Transverse colon (tissue), 4 donors: Measurements from ENCODE around the gene CREB5. TPM values are rescaled to one million over a fixed set of nuclear protein-coding genes. Genes with fewer than 3 reads are reported as not detected.

Source experiments
- DNase-seq: peaks from one replicate; pipeline ENCODE4 v3.0.0-alpha.2; 2019
- H3K27ac ChIP-seq, 4 donors: fragments of 200-600 bp; sonication (generic); 2 replicates each; pipeline ENCODE4 v1.5.1; 2016 to 2018; ENCODE audit warnings: inconsistent platforms in 4 of 4
- H3K27me3 ChIP-seq: fragments of 200-600 bp; sonication (generic); 2 replicates; pipeline ENCODE4 v1.5.1; 2017; ENCODE audit warnings: inconsistent platforms
- H3K36me3 ChIP-seq, 4 donors: fragments of 200-600 bp; sonication (generic); 2 replicates each; pipeline ENCODE4 v1.5.1; 2017 to 2019; ENCODE audit warnings: inconsistent platforms in 4 of 4
- H3K4me1 ChIP-seq, 4 donors: fragments of 200-600 bp; sonication (generic); 2 replicates each; pipeline ENCODE4 v1.5.1; 2017 to 2020; ENCODE audit warnings: inconsistent platforms in 4 of 4
- H3K4me3 ChIP-seq, 4 donors: fragments of 200-600 bp; sonication (generic); 1 replicate in 1 of 4; 2 replicates in 3 of 4; pipeline versions ENCODE4 v1.5.1 to v1.6.1; 2017 to 2019; ENCODE audit warnings: inconsistent platforms in 4 of 4
- H3K9me3 ChIP-seq, 2 donors: fragments of 200-600 bp; sonication (generic); 2 replicates each; pipeline ENCODE4 v1.5.1; 2017 to 2019; ENCODE audit warnings: inconsistent platforms in 2 of 2
- CTCF ChIP-seq, 5 experiments: fragments of 200-600 bp in 3 of 5; fragments of 450-650 bp in 2 of 5; sonication (generic) in 3 of 5; IDR thresholded peaks; 1 replicate in 2 of 5; 2 replicates in 3 of 5; pipeline ENCODE4 v1.5.1; 2016 to 2017; ENCODE audit warnings: antibody characterized with exemption in 5 of 5, inconsistent platforms in 3 of 5, mild to moderate bottlenecking in 2 of 5, moderate library complexity in 1 of 5
- EP300 ChIP-seq: sonication (generic); formaldehyde crosslinking; IDR thresholded peaks from one replicate; pipeline ENCODE4 v1.6.1; 2017; ENCODE audit warnings: antibody characterized with exemption, low read depth
- POLR2A ChIP-seq: fragments of 450-650 bp; IDR thresholded peaks from one replicate; pipeline ENCODE4 v1.6.1; 2016; ENCODE audit warnings: antibody characterized with exemption, mild to moderate bottlenecking, moderate library complexity
- POLR2AphosphoS5 ChIP-seq, 3 donors: sonication (generic); formaldehyde crosslinking; IDR thresholded peaks; one replicate each; pipeline ENCODE4 v1.6.1; 2016; ENCODE audit warnings: antibody characterized with exemption in 3 of 3
- WGBS, 2 donors: methylation state at CpG; one replicate each; pipeline ENCODE4 v1.1.5; 2018; ENCODE audit warnings: low coverage in 1 of 2; 5-methylcytosine and 5-hydroxymethylcytosine counted together
- in situ Hi-C, 4 donors: fragments of 200-750 bp; cut with MboI; loops; one replicate each; pipeline versions ENCODE4 v1.15.0 to v1.15.1; 2017; ENCODE audit warnings: low sequenced_read_pairs in 3 of 4, low pct_ligation_motif_present in 1 of 4, low pct_unique_long_range_greater_than_20kb in 1 of 4
- intact Hi-C: fragments of 100-400 bp; cut with DNase I; formaldehyde crosslinking; loops from one replicate; pipeline ENCODE4 v1.15.1; 2023; ENCODE audit warnings: low total_unique reads
- total RNA-seq, 4 donors: library from RNA; depleted of rRNA; stranded (reverse); fragments of >200 nt; gene quantifications; one replicate each; pipeline ENCODE4 v1.1.0, GENCODE V29; 2016

Gene CREB5
- total RNA-seq, 4 donors from 2014 or later: 3.0 to 12.2 (median 7.0) TPM

GRCh38 chr7:28747854-28748253, 335.5 kb downstream of the CREB5 start:
- no peak for TF ChIP-seq POLR2A
- TF ChIP-seq CTCF (IDR thresholded peaks at IDR 0.05): no peak
- TF ChIP-seq POLR2AphosphoS5 (IDR thresholded peaks at IDR 0.05): no peak
- no peak for TF ChIP-seq EP300
- no peaks in the 10 kb centered on the region for H3K36me3 ChIP-seq
- no peak for DNase-seq
- in situ Hi-C loops: no loop called here
- no peak overlapping the region for H3K4me3 ChIP-seq
- WGBS, 2 donors: 40 to 72% methylated on average over 1 to 3 of the region's 3 CpGs
- no peaks in the 10 kb centered on the region for H3K27me3 ChIP-seq
- intact Hi-C loops: no loop called here
- H3K9me3 ChIP-seq: no peaks in the 10 kb centered on the region
- H3K4me1 ChIP-seq: no peaks in the 10 kb centered on the region
- H3K27ac ChIP-seq: no peak overlapping the region

- Histone ChIP-seq H3K36me3 (no peaks in the 10 kb centered on the region), H3K27me3 (no peaks in the 10 kb centered on the region), H3K9me3 (no peaks in the 10 kb centered on the region), H3K4me1 (no peaks in the 10 kb centered on the region), H3K4me3 (no peak overlapping the region), H3K27ac (no peak overlapping the region)
- TF ChIP-seq CTCF (IDR thresholded peaks at IDR 0.05): no peak
- no peak for TF ChIP-seq POLR2A
- TF ChIP-seq POLR2AphosphoS5 (IDR thresholded peaks at IDR 0.05): no peak
- no peak for TF ChIP-seq EP300
- intact Hi-C loops (no loop called here), in situ Hi-C loops (no loop called here)
- 85 to 86% methylated on average over 4 of the region's 4 CpGs for WGBS, 2 donors
- DNase-seq: no peak
These were observed 336.0 kb downstream of the CREB5 start for GRCh38 chr7:28748346-28748745.

GRCh38 chr7:28748933-28749584, 336.7 kb downstream of the CREB5 start:
- H3K36me3 ChIP-seq: no peaks in the 10 kb centered on the region
- no peak overlapping the region for H3K27ac ChIP-seq
- no peak for DNase-seq
- intact Hi-C loops (no loop called here), in situ Hi-C loops (no loop called here)
- no peaks in the 10 kb centered on the region for H3K4me1 ChIP-seq
- 74 to 81% methylated on average over 5 of the region's 5 CpGs for WGBS, 2 donors
- H3K27me3 ChIP-seq: no peaks in the 10 kb centered on the region
- H3K4me3 ChIP-seq: no peak overlapping the region
- H3K9me3 ChIP-seq: no peaks in the 10 kb centered on the region
- TF ChIP-seq POLR2A (no peak), EP300 (no peak), POLR2AphosphoS5 (IDR thresholded peaks at IDR 0.05) (no peak), CTCF (IDR thresholded peaks at IDR 0.05) (no peak)

GRCh38 chr7:28749638-28750037, 337.3 kb downstream of the CREB5 start:
- Histone ChIP-seq H3K27me3 (no peaks in the 10 kb centered on the region), H3K4me1 (no peaks in the 10 kb centered on the region), H3K36me3 (no peaks in the 10 kb centered on the region), H3K9me3 (no peaks in the 10 kb centered on the region), H3K4me3 (no peak overlapping the region), H3K27ac (no peak overlapping the region)
- no peak for TF ChIP-seq POLR2A
- TF ChIP-seq CTCF (IDR thresholded peaks at IDR 0.05): no peak
- TF ChIP-seq EP300: no peak
- TF ChIP-seq POLR2AphosphoS5 (IDR thresholded peaks at IDR 0.05): no peak
- 62 to 69% methylated on average over 2 of the region's 2 CpGs for WGBS, 2 donors
- intact Hi-C loops: no loop called here
- DNase-seq: no peak
- in situ Hi-C loops: no loop called here
